OCI-LY7 (cell line): ENCODE data around the gene CBX8. TPM values are rescaled to one million over a fixed set of nuclear protein-coding genes. Genes with fewer than 3 reads are reported as not detected.

Experiments
- BruUV-seq: library from RNA; stranded (reverse); fragments of 400-500 nt; replicated peaks from 2 replicates; lab custom pipeline; 2021; lab: Mats Ljungman, UMichigan
- CTCF ChIA-PET: fragments of 300-600 bp; sonication (Branson Sonifier 250); formaldehyde crosslinking; loops from one replicate; lab custom pipeline; 2022; ENCODE audit warnings: antibody characterized with exemption; ENCODE audit not compliant: unreplicated experiment; lab: Charles Lee
- POLR2A ChIA-PET: fragments of 300-600 bp; sonication (Branson Sonifier 250); formaldehyde crosslinking; loops from one replicate; lab custom pipeline; 2022; ENCODE audit warnings: antibody characterized with exemption; lab: Charles Lee
- DNase-seq: peaks from one replicate; pipeline ENCODE4 v3.0.0-alpha.2; 2015; ENCODE audit warnings: low spot score
- H2AFZ ChIP-seq: fragments of 200-600 bp; sonication (generic), shearing (Covaris generic); 2 replicates; pipeline ENCODE4 v1.6.1; 2014; ENCODE audit warnings: mild to moderate bottlenecking, antibody characterized with exemption, low read length, moderate library complexity
- H3K27ac ChIP-seq: fragments of 200-600 bp; sonication (generic); 2 replicates; pipeline ENCODE4 v1.5.1; 2014; ENCODE audit warnings: mixed run types, low read depth, mild to moderate bottlenecking, moderate library complexity, low read length, inconsistent platforms; ENCODE audit not compliant: poor library complexity, severe bottlenecking
- H3K36me3 ChIP-seq: fragments of 200-600 bp; sonication (generic); 2 replicates; pipeline ENCODE4 v1.6.1; 2014; ENCODE audit warnings: mild to moderate bottlenecking, antibody characterized with exemption, low read length, moderate library complexity, mixed read lengths; ENCODE audit not compliant: insufficient read depth
- H3K4me1 ChIP-seq: fragments of 200-600 bp; sonication (generic); 2 replicates; pipeline ENCODE4 v1.5.1; 2014; ENCODE audit warnings: mild to moderate bottlenecking, low read length; ENCODE audit not compliant: insufficient read depth, poor library complexity, severe bottlenecking
- H3K4me2 ChIP-seq: fragments of 200-600 bp; sonication (generic); 2 replicates; pipeline ENCODE4 v1.6.1; 2014; ENCODE audit warnings: mild to moderate bottlenecking, low read length
- H3K4me3 ChIP-seq: fragments of 200-600 bp; sonication (generic); 2 replicates; pipeline ENCODE4 v1.5.1; 2014; ENCODE audit warnings: mild to moderate bottlenecking, low read depth, low read length; ENCODE audit not compliant: poor library complexity, severe bottlenecking
- H3K79me2 ChIP-seq: fragments of 200-600 bp; sonication (generic); 2 replicates; pipeline ENCODE4 v1.6.1; 2016; ENCODE audit warnings: low read depth, mild to moderate bottlenecking, low read length, moderate library complexity, mixed read lengths; ENCODE audit not compliant: insufficient read depth
- H3K9me2 ChIP-seq: fragments of 200-600 bp; sonication (generic); 2 replicates; pipeline ENCODE4 v1.6.1; 2016; ENCODE audit warnings: mild to moderate bottlenecking, low read length, mixed read lengths; ENCODE audit not compliant: insufficient read depth
- H3K9me3 ChIP-seq: fragments of 200-600 bp; sonication (generic); 2 replicates; pipeline ENCODE4 v1.6.1; 2014; ENCODE audit warnings: mild to moderate bottlenecking, mixed run types, low read length, mixed read lengths
- H4K20me1 ChIP-seq: fragments of 200-600 bp; sonication (generic); 2 replicates; pipeline ENCODE4 v1.6.1; 2014; ENCODE audit warnings: mild to moderate bottlenecking, antibody characterized with exemption, low read length, moderate library complexity, mixed read lengths; ENCODE audit not compliant: insufficient read depth
- EZH2phosphoT487 ChIP-seq: fragments of 200-600 bp; sonication (generic); IDR thresholded peaks from 2 replicates; pipeline ENCODE4 v1.6.1; 2018; ENCODE audit warnings: low read depth, borderline replicate concordance, mild to moderate bottlenecking, mixed run types, antibody characterized with exemption, low read length, moderate library complexity, mixed read lengths
- intact Hi-C: fragments of 100-400 bp; cut with micrococcal nuclease; formaldehyde crosslinking; loops from one replicate; pipeline ENCODE4 v1.10.0; 2022; ENCODE audit not compliant: unreplicated experiment
- total RNA-seq, 2 experiments: library from RNA; depleted of rRNA in 1 of 2; stranded (reverse); fragments of >200 nt in 1 of 2; shearing (Covaris generic) in 1 of 2; gene quantifications; 2 replicates each; pipeline ENCODE4 v1.2.3, GENCODE V29; 2014 to 2022
- TF ChIP-seq, protein P1 (sequence below): fragments of 200-600 bp; sonication (generic); conservative IDR thresholded peaks from 2 replicates; pipeline ENCODE4 v1.5.1; 2014; ENCODE audit warnings: mild to moderate bottlenecking, antibody characterized with exemption, low read length, moderate library complexity, mixed read lengths

The CBX8 gene
- total RNA-seq, 2 experiments from 2014 or later, result 7.5 to 16.3 TPM

DNA sequence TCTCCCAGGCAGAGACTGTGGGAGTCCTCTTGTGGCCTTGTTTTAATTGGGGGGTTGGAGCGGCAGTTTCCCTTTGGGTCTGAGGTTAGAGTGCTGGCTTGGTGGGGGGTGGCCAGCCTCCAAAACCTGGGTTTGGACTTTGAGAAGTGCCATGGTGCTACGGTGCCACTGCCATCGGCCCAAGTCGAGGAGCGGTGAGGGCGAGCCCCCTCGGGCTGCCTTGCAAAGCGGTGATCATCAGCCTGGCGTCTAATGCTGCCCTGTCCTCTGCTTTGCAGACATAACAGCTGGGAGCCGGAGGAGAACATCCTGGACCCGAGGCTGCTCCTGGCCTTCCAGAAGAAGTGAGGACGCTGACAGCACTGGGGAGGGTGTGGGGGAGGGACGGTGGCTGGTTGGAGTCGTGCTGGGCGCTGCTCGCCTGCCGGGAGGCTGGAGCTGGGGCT lies 17.8 kb downstream of the CBX8 start:
- ChIA-PET POLR2A (interaction anchor here (0.6 to 1.7 kb wide), 3 partner anchors 34 to 1458 kb away, joined by 3 to 4 read pairs (median 3); no protein-coding TSS in a partner anchor), CTCF (no interaction called here)
- H3K27ac ChIP-seq, result no peak overlapping the region
- H4K20me1 ChIP-seq, result peaks cover 10% of the 10 kb centered on the region; the same call in 1 of the 2 replicates
- no peak for DNase-seq
- H3K36me3 ChIP-seq, result peaks cover 14% of the 10 kb centered on the region
- intact Hi-C loops, result loop anchor here (2.0 to 5.0 kb wide), 2 partner anchors 18 to 37 kb away; partner anchors contain the start of gene CBX8
- TF ChIP-seq, protein P1, sequence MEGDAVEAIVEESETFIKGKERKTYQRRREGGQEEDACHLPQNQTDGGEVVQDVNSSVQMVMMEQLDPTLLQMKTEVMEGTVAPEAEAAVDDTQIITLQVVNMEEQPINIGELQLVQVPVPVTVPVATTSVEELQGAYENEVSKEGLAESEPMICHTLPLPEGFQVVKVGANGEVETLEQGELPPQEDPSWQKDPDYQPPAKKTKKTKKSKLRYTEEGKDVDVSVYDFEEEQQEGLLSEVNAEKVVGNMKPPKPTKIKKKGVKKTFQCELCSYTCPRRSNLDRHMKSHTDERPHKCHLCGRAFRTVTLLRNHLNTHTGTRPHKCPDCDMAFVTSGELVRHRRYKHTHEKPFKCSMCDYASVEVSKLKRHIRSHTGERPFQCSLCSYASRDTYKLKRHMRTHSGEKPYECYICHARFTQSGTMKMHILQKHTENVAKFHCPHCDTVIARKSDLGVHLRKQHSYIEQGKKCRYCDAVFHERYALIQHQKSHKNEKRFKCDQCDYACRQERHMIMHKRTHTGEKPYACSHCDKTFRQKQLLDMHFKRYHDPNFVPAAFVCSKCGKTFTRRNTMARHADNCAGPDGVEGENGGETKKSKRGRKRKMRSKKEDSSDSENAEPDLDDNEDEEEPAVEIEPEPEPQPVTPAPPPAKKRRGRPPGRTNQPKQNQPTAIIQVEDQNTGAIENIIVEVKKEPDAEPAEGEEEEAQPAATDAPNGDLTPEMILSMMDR, result no peak
- no peak for TF ChIP-seq EZH2phosphoT487
- peak overlapping the region; percentile 95 for H3K4me3 ChIP-seq
- H3K9me2 ChIP-seq, result no peaks in the 10 kb centered on the region
- no peaks in the 10 kb centered on the region for H3K79me2 ChIP-seq
- no peaks in the 10 kb centered on the region for H3K9me3 ChIP-seq
- BruUV-seq, result no TSS peak
- peak overlapping the region; percentile 96 for H3K4me2 ChIP-seq
- peak overlapping the region; percentile 77; the same call in 1 of the 2 replicates for H2AFZ ChIP-seq
- peaks cover 37% of the 10 kb centered on the region for H3K4me1 ChIP-seq

DNA sequence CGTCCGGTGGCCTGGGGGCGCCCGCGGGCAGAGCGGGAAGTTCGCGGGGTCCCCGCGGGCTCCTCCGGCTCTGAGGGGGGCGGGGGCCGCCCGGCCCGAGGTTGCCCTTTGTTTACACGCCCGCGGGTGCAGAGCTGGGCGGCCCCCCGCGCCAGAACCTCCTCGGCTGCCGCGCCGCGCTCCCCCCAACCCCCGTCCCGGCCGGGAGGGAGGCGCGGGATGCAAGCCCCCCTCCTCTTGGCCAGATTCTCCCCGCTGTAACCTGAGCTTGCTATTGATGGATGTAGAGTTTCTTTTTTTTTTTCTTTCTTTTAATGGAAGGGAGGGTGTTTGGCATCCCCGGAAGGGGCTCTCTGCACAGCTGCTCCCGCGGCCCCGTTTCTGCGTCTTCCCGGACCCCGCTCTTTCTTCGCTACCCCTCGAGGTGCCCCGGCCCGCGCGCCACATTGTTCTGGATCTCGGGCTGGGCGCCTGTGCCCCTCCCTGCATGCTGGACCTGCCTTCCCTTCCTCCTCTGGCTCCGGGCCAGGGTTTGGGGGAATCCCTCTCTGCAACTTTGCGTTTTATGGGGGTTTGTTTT lies 18.3 kb downstream of the CBX8 start:
- Histone ChIP-seq H3K36me3 (peaks cover 10% of the 10 kb centered on the region), H3K27ac (peak overlapping the region; percentile 28), H3K79me2 (no peaks in the 10 kb centered on the region), H3K4me3 (peak overlapping the region; percentile 95), H3K4me2 (peak overlapping the region; percentile 96), H3K9me3 (no peaks in the 10 kb centered on the region), H4K20me1 (peaks cover 10% of the 10 kb centered on the region; the same call in 1 of the 2 replicates), H2AFZ (peak overlapping the region; percentile 77), H3K4me1 (peaks cover 37% of the 10 kb centered on the region), H3K9me2 (no peaks in the 10 kb centered on the region)
- intact Hi-C loops, result loop anchor here (2.0 to 5.0 kb wide), 2 partner anchors 18 to 36 kb away; partner anchors contain the start of gene CBX8
- POLR2A ChIA-PET, result interaction anchor here (0.6 to 1.7 kb wide), 3 partner anchors 34 to 1459 kb away, joined by 3 to 4 read pairs (median 3); no protein-coding TSS in a partner anchor
- peak; percentile 65 for DNase-seq
- no peak for TF ChIP-seq EZH2phosphoT487
- TF ChIP-seq, protein P1, result peak; percentile 58
- CTCF ChIA-PET, result interaction anchor here (0.6 kb wide), 1 partner anchor 65 kb away, joined by 4 read pairs; no protein-coding TSS in a partner anchor
- no TSS peak for BruUV-seq
